Medulla oblongata (tissue), 1 donor: ENCODE measurements around the gene PCDHA3.
"Not testable (repeated sequence)": the region's sequence is repeated elsewhere in the genome, so short reads cannot be mapped to it uniquely, and the experiment has no call there.

Experiments used
- DNase-seq: peaks from one replicate; pipeline ENCODE4 v3.0.0-alpha.2; 2015; ENCODE audit errors: extremely low spot score

The PCDHA3 gene

GRCh38 chr5:140821375-140822280, 20.8 kb downstream of the PCDHA3 start, which contains the start of gene PCDHA5:
PCDHA5 (plus strand) TSS chr5:140821613.
- DNase-seq = peak; percentile 53

DNA sequence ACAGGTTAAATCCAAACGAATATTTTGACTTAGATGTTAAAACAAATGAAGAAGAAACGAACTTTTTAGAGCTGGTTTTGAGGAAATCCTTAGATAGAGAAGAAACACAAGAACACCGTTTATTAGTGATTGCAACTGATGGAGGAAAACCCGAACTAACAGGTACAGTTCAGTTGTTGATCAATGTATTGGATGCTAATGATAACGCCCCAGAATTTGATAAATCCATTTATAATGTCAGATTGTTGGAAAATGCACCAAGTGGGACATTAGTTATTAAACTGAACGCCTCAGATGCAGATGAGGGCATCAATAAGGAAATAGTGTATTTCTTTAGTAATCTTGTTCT, 21.4 kb downstream of the PCDHA3 start:
- DNase-seq = no peak

GRCh38 chr5:140822969-140823368, 22.1 kb downstream of the PCDHA3 start:
- not testable (repeated sequence) for DNase-seq

- no peak for DNase-seq
Observed at GRCh38 chr5:140823475-140823874, 22.6 kb downstream of the PCDHA3 start.

DNA sequence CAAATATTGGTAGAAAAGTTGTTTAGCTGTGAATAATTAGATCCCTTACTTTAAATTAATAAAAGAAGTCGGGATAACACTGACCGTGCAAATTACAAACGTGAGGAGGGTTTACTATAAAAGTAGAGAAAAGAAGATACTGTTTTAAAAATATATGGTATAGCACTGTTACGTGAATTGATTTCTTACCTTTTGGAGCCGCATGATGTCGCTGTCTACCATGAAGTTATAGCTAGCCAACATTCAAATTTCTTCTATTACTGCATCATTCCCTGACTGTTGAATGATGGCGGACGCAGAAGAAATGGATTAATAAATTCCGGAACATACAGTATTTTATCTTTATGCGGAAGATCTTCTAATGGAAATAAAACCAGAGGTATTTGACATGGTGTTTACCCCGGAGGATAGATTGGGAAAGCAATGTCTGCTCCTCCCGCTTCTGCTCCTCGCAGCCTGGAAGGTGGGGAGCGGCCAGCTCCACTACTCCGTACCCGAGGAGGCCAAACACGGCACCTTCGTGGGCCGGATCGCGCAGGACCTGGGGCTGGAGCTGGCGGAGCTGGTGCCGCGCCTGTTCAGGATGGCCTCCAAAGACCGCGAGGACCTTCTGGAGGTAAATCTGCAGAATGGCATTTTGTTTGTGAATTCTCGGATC, 27.0 kb downstream of the PCDHA3 start, which contains the start of gene PCDHA6:
TSS of gene PCDHA6 (plus strand) at position 257 of the 658 bp plus-strand sequence. CDS start at position 389, 132 bp downstream.
- DNase-seq = peak; percentile 31

DNA sequence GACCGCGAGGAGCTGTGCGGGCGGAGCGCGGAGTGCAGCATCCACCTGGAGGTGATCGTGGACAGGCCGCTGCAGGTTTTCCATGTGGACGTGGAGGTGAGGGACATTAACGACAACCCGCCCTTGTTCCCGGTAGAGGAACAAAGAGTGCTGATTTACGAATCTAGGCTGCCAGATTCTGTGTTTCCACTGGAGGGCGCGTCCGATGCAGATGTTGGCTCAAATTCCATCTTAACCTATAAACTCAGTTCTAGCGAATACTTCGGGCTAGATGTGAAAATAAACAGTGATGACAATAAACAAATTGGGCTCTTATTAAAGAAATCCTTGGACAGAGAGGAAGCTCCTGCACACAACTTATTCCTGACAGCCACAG, 27.5 kb downstream of the PCDHA3 start:
- DNase-seq = peak; percentile 14

DNA sequence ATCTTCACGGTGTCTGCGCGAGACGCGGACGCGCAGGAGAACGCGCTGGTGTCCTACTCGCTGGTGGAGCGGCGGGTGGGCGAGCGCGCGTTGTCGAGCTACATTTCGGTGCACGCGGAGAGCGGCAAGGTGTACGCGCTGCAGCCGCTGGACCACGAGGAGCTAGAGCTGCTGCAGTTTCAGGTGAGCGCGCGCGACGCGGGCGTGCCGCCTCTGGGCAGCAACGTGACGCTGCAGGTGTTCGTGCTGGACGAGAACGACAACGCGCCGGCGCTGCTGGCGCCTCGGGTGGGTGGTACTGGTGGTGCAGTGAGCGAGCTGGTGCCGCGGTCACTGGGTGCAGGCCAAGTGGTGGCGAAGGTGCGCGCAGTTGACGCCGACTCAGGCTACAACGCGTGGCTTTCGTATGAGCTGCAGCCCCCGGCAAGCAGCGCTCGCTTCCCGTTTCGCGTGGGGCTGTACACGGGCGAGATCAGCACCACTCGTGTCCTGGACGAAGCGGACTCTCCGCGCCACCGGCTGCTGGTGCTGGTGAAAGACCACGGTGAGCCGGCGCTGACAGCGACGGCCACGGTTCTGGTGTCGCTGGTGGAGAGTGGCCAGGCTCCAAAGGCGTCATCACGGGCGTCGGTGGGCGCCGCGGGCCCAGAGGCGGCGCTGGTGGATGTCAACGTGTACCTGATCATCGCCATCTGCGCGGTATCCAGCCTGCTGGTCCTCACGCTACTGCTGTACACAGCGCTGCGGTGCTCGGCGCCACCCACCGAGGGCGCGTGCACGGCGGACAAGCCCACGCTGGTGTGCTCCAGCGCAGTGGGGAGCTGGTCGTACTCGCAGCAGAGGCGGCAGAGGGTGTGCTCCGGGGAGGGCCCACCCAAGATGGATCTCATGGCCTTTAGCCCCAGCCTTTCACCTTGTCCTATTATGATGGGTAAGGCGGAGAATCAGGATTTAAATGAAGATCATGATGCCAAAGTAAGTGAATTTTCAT, 28.9 kb downstream of the PCDHA3 start:
- not testable (repeated sequence) for DNase-seq

DNA sequence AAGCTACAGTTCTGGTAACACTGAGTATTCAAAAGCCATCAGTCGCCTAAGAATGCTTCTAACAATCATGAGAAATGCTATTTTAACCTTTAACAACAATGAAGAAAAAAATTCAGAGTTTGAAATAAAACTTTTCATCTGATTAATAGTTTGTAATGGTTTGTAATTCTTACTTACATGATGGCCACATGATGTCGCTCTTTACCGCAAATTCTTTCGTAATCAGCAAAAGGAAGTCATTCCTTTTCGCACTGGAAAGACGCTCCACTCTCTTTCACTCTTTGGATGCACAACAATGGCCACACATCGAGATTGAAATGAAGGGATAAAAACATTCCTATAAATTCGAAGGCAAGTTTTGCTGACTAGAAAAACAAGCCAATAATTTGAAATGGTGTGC, 33.1 kb downstream of the PCDHA3 start, which contains the start of gene PCDHA7:
TSS of gene PCDHA7 (plus strand) at position 277 of the 400 bp plus-strand sequence. CDS start at position 392, 115 bp downstream.
- DNase-seq = peak; percentile 49

GRCh38 chr5:140834439-140835008, 33.7 kb downstream of the PCDHA3 start:
- not testable (repeated sequence) for DNase-seq

DNA sequence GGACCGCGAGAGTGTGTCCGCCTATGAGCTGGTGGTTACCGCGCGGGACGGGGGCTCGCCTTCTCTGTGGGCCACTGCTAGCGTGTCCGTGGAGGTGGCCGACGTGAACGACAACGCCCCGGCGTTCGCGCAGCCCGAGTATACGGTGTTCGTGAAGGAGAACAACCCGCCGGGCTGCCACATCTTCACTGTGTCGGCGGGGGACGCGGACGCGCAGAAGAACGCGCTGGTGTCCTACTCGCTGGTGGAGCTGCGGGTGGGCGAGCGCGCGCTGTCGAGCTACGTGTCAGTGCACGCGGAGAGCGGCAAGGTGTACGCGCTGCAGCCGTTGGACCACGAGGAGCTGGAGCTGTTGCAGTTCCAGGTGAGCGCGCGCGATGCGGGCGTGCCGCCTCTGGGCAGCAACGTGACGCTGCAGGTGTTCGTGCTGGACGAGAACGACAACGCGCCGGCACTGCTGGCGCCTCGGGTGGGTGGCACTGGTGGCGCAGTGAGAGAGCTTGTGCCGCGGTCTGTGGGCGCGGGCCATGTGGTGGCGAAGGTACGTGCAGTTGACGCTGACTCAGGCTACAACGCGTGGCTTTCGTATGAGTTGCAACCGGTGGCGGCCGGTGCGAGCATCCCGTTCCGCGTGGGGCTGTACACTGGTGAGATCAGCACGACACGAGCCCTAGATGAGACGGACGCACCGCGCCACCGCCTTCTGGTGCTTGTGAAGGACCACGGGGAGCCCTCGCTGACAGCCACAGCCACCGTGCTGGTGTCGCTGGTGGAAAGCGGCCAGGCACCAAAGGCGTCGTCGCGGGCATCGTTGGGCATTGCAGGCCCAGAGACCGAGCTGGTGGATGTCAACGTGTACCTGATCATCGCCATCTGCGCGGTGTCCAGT, 35.0 kb downstream of the PCDHA3 start:
- DNase-seq = no peak

- peak; percentile 42 for DNase-seq
Observed at GRCh38 chr5:140840978-140841962, 40.4 kb downstream of the PCDHA3 start, which contains the start of gene PCDHA8. PCDHA8 (plus strand) TSS chr5:140841187; CDS start chr5:140841322, 135 bp downstream.

- no peak for DNase-seq
Observed at GRCh38 chr5:140842798-140843733, 42.2 kb downstream of the PCDHA3 start.

DNA sequence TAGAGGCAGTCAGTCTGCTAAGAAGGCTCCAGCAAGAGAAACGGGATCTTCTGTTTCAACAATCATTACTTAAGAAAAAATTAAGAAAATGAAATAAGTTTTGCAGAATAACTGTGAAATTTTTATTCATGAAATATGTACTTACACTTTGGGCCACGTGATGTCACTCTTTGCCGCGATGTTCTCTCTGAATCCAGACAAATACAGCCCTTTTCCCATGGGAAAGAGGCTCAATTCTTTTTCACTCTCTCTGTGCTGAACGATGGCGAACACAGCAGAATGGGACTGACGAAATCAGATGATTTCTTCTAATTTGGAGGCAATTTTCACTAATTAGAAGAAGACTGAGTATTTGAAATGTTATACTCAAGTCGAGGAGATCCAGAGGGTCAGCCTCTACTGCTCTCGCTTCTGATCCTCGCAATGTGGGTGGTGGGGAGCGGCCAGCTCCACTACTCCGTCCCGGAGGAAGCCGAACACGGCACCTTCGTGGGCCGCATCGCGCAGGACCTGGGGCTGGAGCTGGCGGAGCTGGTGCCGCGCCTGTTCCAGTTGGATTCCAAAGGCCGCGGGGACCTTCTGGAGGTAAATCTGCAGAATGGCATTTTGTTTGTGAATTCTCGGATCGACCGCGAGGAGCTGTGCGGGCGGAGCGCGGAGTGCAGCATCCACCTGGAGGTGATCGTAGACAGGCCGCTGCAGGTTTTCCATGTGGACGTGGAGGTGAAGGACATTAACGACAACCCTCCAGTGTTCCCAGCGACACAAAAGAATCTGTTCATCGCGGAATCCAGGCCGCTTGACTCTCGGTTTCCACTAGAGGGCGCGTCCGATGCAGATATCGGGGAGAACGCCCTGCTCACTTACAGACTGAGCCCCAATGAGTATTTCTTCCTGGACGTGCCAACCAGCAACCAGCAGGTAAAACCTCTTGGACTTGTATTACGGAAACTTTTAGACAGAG, 47.6 kb downstream of the PCDHA3 start, which contains the start of gene PCDHA9:
TSS of gene PCDHA9 (plus strand) at position 244 of the 964 bp plus-strand sequence. CDS start at position 358, 114 bp downstream.
- DNase-seq = peak; percentile 23

DNA sequence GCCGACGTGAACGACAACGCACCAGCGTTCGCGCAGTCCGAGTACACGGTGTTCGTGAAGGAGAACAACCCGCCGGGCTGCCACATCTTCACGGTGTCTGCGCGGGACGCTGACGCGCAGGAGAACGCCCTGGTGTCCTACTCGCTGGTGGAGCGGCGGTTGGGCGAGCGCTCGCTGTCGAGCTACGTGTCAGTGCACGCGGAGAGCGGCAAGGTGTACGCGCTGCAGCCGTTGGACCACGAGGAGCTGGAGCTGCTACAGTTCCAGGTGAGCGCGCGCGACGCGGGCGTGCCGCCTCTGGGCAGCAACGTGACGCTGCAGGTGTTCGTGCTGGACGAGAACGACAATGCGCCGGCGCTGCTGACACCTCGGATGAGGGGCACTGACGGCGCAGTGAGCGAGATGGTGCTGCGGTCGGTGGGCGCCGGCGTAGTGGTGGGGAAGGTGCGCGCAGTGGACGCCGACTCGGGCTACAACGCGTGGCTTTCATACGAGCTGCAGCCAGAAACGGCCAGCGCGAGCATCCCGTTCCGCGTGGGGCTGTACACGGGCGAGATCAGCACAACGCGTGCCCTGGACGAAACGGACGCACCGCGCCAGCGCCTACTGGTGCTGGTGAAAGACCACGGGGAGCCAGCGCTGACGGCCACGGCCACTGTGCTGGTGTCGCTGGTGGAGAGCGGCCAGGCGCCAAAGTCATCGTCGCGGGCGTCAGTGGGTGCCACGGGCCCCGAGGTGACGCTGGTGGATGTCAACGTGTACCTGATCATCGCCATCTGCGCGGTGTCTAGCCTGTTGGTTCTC, 49.2 kb downstream of the PCDHA3 start:
- not testable (repeated sequence) for DNase-seq
